ENCODE results near the gene DENND4A.

DENND4A gene

DNA sequence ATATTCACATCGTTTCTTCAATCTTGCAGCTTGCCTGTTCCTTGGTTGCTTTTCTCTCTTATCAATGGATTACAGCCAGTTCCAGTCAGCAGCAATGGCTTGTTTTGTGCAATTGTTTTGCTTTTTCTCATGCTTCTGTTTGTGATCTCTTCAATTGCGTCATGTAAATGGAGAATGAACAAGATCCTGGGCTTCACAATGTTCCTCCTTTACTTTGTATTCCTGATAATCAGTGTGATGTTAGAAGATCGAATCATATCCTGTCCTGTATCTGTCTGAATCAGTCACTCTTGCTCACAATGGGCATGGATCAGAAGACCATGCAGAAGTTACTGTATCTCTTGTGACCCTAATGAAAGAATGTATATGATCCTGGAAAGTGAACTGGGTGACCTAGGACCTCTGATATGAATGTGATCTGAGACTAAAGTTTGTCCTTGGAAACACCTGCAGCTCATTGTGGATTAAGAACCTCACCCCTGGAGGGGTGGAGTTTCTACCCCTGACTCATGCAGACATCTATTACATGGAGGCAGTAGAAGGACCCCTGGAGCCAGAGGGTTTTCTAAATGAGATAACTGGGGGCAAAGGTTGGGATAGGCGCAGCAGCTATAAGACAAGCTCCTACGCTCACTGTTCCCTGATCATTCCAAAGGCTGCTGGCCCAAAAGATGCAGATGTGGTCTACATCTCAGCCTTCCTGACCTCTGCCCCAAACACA is 138.1 kb downstream of the DENND4A start:
- Histone ChIP-seq H3K27ac (ENCODE audit: extremely low read depth, low read depth, low read length) (no peak overlapping the region), H3K4me1 (ENCODE audit: control insufficient read depth, insufficient read depth, low read length) (no peaks in the 10 kb centered on the region), H3K36me3 (ENCODE audit: control insufficient read depth in 2 of 2, insufficient read depth in 1 of 2, low read length in 2 of 2) (peaks cover 4 to 55% of the 10 kb centered on the region in 2 experiments), H3K4me3 (ENCODE audit: low read depth, low read length) (no peak overlapping the region), H3K9me3 (ENCODE audit: control insufficient read depth, insufficient read depth, low read depth, low read length) (no peaks in the 10 kb centered on the region)
- ChIA-PET CTCF (interaction anchor here (0.7 to 1.1 kb wide), 5 partner anchors 14 to 747 kb away, joined by 3 to 4 read pairs (median 4); no protein-coding TSS in a partner anchor), POLR2A (interaction anchor here (0.7 kb wide), 1 partner anchor 498 kb away, joined by 6 read pairs; no protein-coding TSS in a partner anchor)
- TF ChIP-seq ZFP41 (tag by site-specific recombination; IDR thresholded peaks at IDR 0.05; ENCODE audit: borderline replicate concordance) (no peak), KLF16 (tag by site-specific recombination; IDR thresholded peaks at IDR 0.05) (no peak), BCL11B (tag by site-specific recombination; IDR thresholded peaks at IDR 0.05; ENCODE audit: low read depth) (no peak), MZF1 (tag by site-specific recombination; IDR thresholded peaks at IDR 0.05; ENCODE audit: borderline replicate concordance) (no peak), ZNF398 (tag by site-specific recombination; IDR thresholded peaks at IDR 0.05) (no peak), ZBTB20 (tag by site-specific recombination; IDR thresholded peaks at IDR 0.05) (no peak), ZBTB6 (tag by site-specific recombination; IDR thresholded peaks at IDR 0.05) (no peak), ZNF791 (tag by site-specific recombination; IDR thresholded peaks at IDR 0.05) (no peak), HIC1 (tag by site-specific recombination; IDR thresholded peaks at IDR 0.05) (no peak), ZNF513 (tag by site-specific recombination; IDR thresholded peaks at IDR 0.05) (no peak), KLF7 (tag by site-specific recombination; IDR thresholded peaks at IDR 0.05; ENCODE audit: borderline replicate concordance) (no peak), GLIS2 (tag by site-specific recombination; IDR thresholded peaks at IDR 0.05) (no peak), ZNF280C (tag by site-specific recombination; IDR thresholded peaks at IDR 0.05) (no peak), ZNF670 (tag by site-specific recombination; IDR thresholded peaks at IDR 0.05; ENCODE audit: low read depth) (no peak), ZNF692 (tag by site-specific recombination; IDR thresholded peaks at IDR 0.05) (no peak)
- TF ChIP-seq, protein P1, sequence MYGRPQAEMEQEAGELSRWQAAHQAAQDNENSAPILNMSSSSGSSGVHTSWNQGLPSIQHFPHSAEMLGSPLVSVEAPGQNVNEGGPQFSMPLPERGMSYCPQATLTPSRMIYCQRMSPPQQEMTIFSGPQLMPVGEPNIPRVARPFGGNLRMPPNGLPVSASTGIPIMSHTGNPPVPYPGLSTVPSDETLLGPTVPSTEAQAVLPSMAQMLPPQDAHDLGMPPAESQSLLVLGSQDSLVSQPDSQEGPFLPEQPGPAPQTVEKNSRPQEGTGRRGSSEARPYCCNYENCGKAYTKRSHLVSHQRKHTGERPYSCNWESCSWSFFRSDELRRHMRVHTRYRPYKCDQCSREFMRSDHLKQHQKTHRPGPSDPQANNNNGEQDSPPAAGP (tag by site-specific recombination; IDR thresholded peaks at IDR 0.05) = no peak
- TF ChIP-seq, protein P2, sequence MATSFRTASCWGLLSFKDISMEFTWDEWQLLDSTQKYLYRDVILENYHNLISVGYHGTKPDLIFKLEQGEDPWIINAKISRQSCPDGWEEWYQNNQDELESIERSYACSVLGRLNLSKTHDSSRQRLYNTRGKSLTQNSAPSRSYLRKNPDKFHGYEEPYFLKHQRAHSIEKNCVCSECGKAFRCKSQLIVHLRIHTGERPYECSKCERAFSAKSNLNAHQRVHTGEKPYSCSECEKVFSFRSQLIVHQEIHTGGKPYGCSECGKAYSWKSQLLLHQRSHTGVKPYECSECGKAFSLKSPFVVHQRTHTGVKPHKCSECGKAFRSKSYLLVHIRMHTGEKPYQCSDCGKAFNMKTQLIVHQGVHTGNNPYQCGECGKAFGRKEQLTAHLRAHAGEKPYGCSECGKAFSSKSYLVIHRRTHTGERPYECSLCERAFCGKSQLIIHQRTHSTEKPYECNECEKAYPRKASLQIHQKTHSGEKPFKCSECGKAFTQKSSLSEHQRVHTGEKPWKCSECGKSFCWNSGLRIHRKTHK (tag by site-specific recombination; IDR thresholded peaks at IDR 0.05) = no peak

Data from HEK293 (cell line).